OCI-LY3 (cell line): ENCODE measurements around the gene TNS1.

ENCODE experiments used
- H2AFZ ChIP-seq: fragments of 200-600, 300-600 bp; shearing (Covaris generic); 2 replicates; pipeline ENCODE4 v1.6.0; 2014; ENCODE audit warnings: antibody characterized with exemption, low read depth, low read length
- H3K27ac ChIP-seq: fragments of 200-600, 300-600 bp; sonication (generic); 2 replicates; pipeline ENCODE4 v1.5.1; 2014; ENCODE audit warnings: mild to moderate bottlenecking, low read length, moderate library complexity, mixed read lengths
- H3K27me3 ChIP-seq: fragments of 200-600, 300-600 bp; sonication (generic); 2 replicates; pipeline ENCODE4 v1.6.1; 2014; ENCODE audit warnings: low read depth, low read length, mixed read lengths
- H3K36me3 ChIP-seq: fragments of 200-600, 300-600 bp; sonication (generic); replicated peaks from 2 replicates; pipeline ENCODE3; 2014; ENCODE audit warnings: low read depth, low read length, mixed read lengths
- H3K4me1 ChIP-seq: fragments of 300-600, 200-600 bp; sonication (generic); 2 replicates; pipeline ENCODE4 v1.6.1; 2014; ENCODE audit warnings: low read length, mixed read lengths
- H3K4me2 ChIP-seq: fragments of 200-600, 300-600 bp; sonication (generic); 2 replicates; pipeline ENCODE4 v1.6.1; 2014; ENCODE audit warnings: low read length, mixed read lengths
- H3K4me3 ChIP-seq: fragments of 300-600, 200-600 bp; sonication (generic); 2 replicates; pipeline ENCODE4 v1.5.1; 2014; ENCODE audit warnings: antibody characterized with exemption, mild to moderate bottlenecking, low read length, moderate library complexity
- H3K79me2 ChIP-seq: fragments of 300-600, 200-600 bp; shearing (Covaris generic); 2 replicates; pipeline ENCODE4 v1.6.1; 2014; ENCODE audit warnings: mild to moderate bottlenecking, low read length, mixed read lengths
- H3K9ac ChIP-seq: fragments of 300-600, 200-600 bp; shearing (Covaris generic); 2 replicates; pipeline ENCODE4 v1.6.0; 2014; ENCODE audit warnings: mild to moderate bottlenecking, low read length, moderate library complexity
- H3K9me3 ChIP-seq: fragments of 200-600, 300-600 bp; shearing (Covaris generic); 2 replicates; pipeline ENCODE4 v1.6.1; 2014; ENCODE audit warnings: low read length, mixed read lengths; ENCODE audit not compliant: insufficient read depth
- H4K20me1 ChIP-seq: fragments of 200-600, 300-600 bp; sonication (generic); 2 replicates; pipeline ENCODE4 v1.6.1; 2016; ENCODE audit warnings: low read length, mixed read lengths; ENCODE audit not compliant: insufficient read depth
- EZH2phosphoT487 ChIP-seq: fragments of 200-600 bp; shearing (Covaris generic); IDR thresholded peaks from 2 replicates; pipeline ENCODE4 v1.6.1; 2018; ENCODE audit warnings: antibody characterized with exemption, mixed run types, low read depth
- TF ChIP-seq, protein P1 (sequence below): fragments of 200-600, 300-600 bp; sonication (generic); IDR thresholded peaks from 2 replicates; pipeline ENCODE4 v1.5.1; 2014; ENCODE audit warnings: antibody characterized with exemption, low read length, low read depth

The TNS1 gene

DNA sequence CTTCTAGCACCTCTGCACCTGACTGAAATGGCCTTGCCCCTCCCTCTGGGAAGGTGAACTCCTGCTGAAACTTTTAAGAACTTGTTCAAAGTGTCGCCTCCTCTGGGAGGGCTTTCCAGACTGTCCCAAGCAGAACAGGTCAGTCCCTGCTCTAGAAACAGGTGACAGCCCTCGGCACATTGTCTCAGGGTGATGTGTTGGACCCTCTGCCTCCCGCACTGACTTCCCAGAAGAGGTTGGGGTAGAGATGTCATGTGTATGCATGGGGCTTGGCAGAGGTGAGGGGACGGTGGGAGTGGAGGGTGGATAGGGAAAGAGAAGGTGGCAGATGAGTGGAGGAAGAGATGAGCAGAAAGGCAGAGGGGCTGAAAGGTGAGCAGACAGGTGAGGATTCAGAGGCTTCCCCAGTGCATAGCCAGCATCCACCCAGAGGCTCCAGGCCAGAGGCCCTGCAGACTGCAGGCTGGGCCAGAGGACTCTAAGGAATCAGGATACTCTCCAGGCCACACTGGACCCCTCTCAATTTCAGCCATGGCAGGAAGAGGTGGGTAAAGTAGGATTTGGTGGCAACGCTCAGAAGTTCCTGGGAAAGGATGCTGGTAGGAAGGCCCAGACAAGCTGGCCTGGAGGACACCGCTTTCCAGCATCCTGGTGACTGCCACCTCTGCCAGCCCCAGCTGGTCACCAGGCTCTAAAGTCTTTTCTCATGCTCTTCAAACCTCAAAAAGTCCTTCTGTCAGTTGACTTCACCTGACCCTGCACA, 24.8 kb upstream of the TNS1 start:
- Histone ChIP-seq H3K27ac (no peak overlapping the region), H3K79me2 (no peaks in the 10 kb centered on the region), H3K4me1 (no peaks in the 10 kb centered on the region), H3K36me3 (no peaks in the 10 kb centered on the region), H3K9me3 (no peaks in the 10 kb centered on the region), H3K27me3 (0 out of 2 replicates have a peak, but pooled peaks cover 2% of the 10 kb centered on the region), H3K4me3 (no peak overlapping the region), H3K4me2 (no peak overlapping the region), H3K9ac (no peak overlapping the region), H2AFZ (no peak overlapping the region), H4K20me1 (no peaks in the 10 kb centered on the region)
- no peak for TF ChIP-seq EZH2phosphoT487
- TF ChIP-seq, protein P1, sequence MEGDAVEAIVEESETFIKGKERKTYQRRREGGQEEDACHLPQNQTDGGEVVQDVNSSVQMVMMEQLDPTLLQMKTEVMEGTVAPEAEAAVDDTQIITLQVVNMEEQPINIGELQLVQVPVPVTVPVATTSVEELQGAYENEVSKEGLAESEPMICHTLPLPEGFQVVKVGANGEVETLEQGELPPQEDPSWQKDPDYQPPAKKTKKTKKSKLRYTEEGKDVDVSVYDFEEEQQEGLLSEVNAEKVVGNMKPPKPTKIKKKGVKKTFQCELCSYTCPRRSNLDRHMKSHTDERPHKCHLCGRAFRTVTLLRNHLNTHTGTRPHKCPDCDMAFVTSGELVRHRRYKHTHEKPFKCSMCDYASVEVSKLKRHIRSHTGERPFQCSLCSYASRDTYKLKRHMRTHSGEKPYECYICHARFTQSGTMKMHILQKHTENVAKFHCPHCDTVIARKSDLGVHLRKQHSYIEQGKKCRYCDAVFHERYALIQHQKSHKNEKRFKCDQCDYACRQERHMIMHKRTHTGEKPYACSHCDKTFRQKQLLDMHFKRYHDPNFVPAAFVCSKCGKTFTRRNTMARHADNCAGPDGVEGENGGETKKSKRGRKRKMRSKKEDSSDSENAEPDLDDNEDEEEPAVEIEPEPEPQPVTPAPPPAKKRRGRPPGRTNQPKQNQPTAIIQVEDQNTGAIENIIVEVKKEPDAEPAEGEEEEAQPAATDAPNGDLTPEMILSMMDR = no peak

DNA sequence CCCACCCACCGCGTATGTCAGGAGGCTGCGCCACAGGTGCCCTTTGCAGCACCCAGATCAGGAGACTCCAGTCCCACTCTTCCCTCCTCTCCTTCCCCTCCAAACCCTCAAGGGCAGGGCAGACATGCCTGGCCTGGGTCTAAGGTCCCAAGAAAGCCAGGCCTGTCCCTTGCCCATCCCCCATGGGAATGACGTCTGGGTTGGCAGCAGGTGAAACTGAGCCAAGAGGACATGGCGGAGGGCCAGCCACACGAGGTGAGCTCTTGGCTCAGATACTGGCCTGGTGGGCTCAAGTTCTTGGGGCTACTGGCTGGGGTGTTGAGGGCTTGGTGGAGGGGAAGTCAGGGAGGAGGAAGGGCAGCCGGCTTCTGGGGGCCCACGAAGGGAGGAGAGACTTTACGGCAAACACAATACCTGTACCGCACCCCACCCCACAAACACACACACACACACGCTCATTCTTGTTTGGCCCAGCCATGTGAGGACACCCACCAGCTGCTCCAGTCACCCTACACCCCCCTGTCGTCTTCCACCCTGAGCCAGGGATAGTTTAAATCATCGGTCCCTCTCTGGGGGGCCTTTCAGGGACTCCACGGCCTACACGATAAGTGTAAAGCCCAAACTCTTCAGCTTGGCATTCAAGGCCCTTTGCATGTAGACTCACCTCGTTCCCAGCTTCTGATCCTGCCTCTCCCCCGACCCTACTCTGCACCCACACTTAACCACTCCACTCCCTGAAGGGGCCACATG, 24.1 kb upstream of the TNS1 start:
- Histone ChIP-seq H3K36me3 (no peaks in the 10 kb centered on the region), H3K79me2 (no peaks in the 10 kb centered on the region), H3K27ac (no peak overlapping the region), H3K4me1 (no peaks in the 10 kb centered on the region), H2AFZ (no peak overlapping the region), H3K4me3 (no peak overlapping the region), H3K4me2 (no peak overlapping the region), H3K27me3 (0 out of 2 replicates have a peak, but pooled peaks cover 2% of the 10 kb centered on the region), H3K9ac (no peak overlapping the region), H3K9me3 (no peaks in the 10 kb centered on the region), H4K20me1 (no peaks in the 10 kb centered on the region)
- TF ChIP-seq, protein P1 = no peak
- no peak for TF ChIP-seq EZH2phosphoT487

DNA sequence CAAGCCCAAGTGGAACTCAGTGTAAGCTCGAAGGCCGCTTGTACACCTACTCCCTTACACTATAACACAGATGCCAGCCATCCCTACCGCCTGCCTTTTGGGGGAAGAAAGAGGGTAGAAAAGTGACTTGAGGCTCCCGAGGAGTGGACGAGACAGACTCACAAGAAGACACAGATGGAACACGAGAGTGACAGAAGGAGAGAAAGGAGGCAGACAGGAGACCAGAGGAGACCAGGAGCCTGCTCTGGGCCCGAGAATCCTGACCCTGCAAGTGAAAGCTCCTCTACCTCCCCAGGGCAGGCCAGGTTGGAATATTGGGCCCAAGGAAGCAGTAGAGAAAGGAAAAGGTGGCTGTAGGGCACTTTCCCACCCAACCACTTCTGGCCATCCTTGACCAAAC, 23.4 kb upstream of the TNS1 start:
- Histone ChIP-seq H3K9me3 (no peaks in the 10 kb centered on the region), H3K4me1 (no peaks in the 10 kb centered on the region), H4K20me1 (no peaks in the 10 kb centered on the region), H3K4me2 (no peak overlapping the region), H3K79me2 (no peaks in the 10 kb centered on the region), H3K36me3 (no peaks in the 10 kb centered on the region), H3K27me3 (0 out of 2 replicates have a peak, but pooled peaks cover 2% of the 10 kb centered on the region), H2AFZ (no peak overlapping the region), H3K4me3 (no peak overlapping the region), H3K27ac (no peak overlapping the region), H3K9ac (no peak overlapping the region)
- no peak for TF ChIP-seq EZH2phosphoT487
- TF ChIP-seq, protein P1 = no peak

DNA sequence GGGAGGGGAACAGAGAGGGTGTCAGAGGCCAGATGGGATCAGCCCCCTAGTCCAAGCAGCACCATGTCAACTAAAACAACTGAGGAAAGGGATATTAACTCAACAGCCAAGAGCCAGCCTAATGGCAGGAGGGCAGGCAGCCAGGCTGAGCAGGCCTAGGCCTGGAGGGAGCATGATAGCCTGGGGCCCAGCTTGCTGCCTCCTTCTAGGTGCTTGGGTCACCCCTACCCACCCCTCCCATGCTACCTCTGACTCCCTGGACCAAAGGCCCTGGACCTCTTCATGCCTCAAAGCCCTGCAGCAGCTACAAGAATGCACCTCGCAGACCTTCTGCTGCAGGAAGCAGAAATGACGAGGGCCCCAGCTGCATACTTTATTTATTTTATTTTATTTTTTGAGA, 22.1 kb upstream of the TNS1 start:
- Histone ChIP-seq H3K79me2 (no peaks in the 10 kb centered on the region), H3K9ac (no peak overlapping the region), H2AFZ (no peak overlapping the region), H3K27ac (no peak overlapping the region), H3K4me1 (no peaks in the 10 kb centered on the region; the same call in 1 of the 2 replicates), H4K20me1 (no peaks in the 10 kb centered on the region), H3K27me3 (no peaks in the 10 kb centered on the region), H3K9me3 (no peaks in the 10 kb centered on the region), H3K4me3 (no peak overlapping the region), H3K36me3 (no peaks in the 10 kb centered on the region), H3K4me2 (no peak overlapping the region)
- TF ChIP-seq, protein P1 = no peak
- TF ChIP-seq EZH2phosphoT487 = no peak
